ENCODE data around the gene PROS1.
"Not testable (repeated sequence)": the region's sequence is repeated elsewhere in the genome, so short reads cannot be mapped to it uniquely, and the experiment has no call there.

PROS1 gene

GRCh38 chr3:93867425-93867824, 106.3 kb downstream of the PROS1 start:
- no peak for DNase-seq

GRCh38 chr3:93861017-93861416, 112.7 kb downstream of the PROS1 start:
- no peak for DNase-seq

GRCh38 chr3:93855401-93855800, 118.3 kb downstream of the PROS1 start:
- DNase-seq = no peak

- DNase-seq = not testable (repeated sequence)
Observed at GRCh38 chr3:93852228-93852627, 121.5 kb downstream of the PROS1 start.

DNA sequence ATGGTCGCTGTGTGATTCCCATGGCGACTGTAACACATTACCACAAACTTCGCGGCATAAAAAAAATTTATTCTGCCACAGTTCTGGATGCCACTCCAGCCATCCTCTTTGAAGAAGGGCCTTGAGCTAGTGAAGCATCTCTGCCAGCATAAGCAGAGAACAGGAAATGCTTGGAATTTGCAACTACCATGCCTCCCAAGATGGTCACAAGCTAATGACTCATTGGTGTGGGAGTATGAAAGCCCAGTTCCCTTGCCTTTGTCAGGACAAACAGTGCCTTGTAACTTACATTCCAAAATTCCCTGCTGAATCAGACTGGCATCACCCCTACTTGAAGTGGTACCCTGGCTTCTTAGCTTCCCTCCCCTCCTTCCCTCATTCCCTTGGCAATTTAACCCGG, 129.7 kb downstream of the PROS1 start:
- DNase-seq = no peak

DNA sequence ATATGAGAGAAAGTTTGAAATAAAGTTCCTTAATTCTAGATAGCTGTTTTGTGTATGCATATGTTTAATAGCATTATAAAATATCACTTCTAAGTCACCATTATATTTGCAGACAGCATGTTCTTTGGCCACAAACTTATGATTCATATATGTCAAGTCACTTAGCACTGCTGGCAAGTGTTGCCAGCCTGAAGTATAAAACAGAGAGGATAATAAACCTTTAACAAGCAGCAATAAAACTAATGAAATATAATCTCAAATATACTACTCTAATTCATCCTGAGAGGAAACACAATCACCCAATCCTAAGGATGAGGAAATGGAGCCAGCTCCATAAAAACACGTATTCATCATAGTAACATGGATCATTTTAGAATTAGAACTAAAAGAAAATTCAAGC, 134.5 kb downstream of the PROS1 start:
- not testable (repeated sequence) for DNase-seq
